Measurements from ENCODE around the gene PCSK4.

GRCh38 chr19:1507763-1508506 is 17.8 kb upstream of the PCSK4 start:
- TF ChIP-seq CTCF (IDR thresholded peaks at IDR 0.05) (no peak), POLR2A (IDR thresholded peaks at IDR 0.05) (no peak)

All from Peyer's patch (tissue), 4 donors.